ENCODE data around the gene SHANK2.

SHANK2 gene

DNA sequence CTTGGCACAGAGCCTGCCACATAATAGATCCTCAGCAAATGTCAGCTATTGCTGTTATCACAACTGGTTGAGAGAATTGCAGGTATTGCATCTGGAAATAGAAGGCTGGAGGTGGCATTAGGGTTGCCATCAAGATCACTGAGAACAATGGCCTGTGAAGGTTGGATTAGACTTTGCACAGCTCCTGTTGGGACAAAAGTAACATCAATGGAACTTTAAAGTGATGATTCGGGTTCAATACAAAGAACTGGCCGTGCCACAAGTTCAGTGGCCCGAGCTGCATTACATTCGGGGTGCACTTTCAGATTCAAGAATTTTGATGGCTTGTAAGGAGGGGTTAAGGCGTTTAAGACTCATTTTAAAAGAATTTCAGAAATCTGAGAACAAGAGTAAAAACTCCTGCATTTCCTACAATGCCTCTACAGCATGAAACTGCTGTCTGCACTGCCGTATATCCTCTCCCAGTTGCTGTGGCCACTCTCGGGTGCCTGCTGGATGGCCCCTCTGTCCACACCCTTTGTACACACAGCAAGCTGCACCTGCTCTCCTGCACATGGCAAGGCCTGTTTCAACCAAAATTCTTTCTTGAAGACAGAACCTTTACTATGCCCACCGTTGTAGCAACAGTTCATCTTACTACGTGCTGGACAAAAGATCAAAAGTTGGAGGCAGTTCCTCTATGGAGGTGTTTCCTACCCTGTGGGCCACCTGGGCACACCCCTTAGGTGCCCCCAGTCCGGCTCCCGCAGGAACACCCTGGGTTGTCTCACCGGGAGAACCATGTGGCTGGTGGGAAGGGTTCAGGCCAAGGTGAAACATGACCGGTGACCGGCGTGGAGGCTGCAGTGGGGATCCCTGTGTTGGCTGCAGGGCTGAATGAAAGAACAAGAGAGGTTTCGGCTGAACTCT is 17.5 kb upstream of the SHANK2 start:
- peak; percentile 22 for DNase-seq (ENCODE audit: low spot score)

DNA sequence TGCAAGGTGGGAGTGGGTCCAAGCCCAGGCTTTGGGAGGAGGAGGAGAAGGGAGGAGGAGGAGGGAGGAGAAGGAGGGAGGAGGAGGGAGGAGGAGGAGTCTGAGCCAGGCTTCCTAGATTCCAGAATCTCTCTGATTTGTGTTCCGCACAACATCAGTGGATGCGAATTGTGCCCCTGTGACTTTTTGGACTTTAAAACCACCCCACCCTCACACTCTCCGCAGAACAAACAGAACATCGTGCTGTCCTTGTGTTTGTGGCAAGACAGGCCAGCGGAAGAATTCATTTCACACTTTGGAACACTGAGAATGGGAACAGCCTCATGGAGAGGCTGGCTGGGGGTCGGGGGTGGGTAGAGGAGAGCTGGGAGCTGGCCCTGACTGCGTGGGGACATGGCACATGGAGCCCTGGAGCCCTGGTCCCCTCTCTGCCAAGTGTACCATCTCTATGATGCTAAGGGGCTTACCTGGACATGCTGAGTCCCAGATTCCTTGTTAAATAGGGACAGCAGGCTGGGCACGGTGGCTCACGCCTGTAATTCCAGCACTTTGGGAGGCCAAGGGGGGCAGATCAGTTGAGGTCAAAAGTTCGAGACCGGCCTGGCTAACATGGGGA is 16.4 kb upstream of the SHANK2 start:
- DNase-seq (ENCODE audit: low spot score) = peak; percentile 36

DNA sequence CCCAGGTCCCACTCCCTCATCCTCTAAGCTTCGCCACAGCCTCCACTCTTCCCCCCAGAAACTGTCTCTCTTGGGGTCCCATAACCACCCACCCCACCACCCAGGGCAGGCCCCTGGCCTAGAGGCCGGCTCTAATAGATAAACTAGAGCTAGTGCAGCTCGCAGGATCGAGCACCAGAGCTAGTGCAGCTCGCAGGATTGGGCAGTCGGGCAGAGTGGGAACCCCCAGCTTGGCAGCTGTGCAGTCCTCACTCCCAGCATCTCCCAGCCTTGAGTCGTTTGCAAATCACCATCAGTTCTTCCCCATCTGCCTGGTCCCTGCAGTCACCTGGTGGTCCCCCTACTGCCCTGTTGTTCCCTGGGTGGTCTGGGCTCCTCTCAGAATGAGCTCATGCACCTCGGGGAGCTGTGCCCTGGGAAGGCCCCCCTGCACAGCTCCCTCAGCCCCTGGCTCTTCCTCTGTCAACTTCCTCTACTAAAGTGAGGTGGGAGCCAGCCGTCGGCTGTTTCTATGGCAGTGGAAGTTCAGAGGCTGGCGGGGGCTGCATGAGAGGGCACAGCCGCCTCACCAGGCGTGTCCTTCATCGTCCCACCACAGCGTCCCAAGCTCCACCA is 15.5 kb upstream of the SHANK2 start:
- DNase-seq (ENCODE audit: low spot score) = no peak

DNA sequence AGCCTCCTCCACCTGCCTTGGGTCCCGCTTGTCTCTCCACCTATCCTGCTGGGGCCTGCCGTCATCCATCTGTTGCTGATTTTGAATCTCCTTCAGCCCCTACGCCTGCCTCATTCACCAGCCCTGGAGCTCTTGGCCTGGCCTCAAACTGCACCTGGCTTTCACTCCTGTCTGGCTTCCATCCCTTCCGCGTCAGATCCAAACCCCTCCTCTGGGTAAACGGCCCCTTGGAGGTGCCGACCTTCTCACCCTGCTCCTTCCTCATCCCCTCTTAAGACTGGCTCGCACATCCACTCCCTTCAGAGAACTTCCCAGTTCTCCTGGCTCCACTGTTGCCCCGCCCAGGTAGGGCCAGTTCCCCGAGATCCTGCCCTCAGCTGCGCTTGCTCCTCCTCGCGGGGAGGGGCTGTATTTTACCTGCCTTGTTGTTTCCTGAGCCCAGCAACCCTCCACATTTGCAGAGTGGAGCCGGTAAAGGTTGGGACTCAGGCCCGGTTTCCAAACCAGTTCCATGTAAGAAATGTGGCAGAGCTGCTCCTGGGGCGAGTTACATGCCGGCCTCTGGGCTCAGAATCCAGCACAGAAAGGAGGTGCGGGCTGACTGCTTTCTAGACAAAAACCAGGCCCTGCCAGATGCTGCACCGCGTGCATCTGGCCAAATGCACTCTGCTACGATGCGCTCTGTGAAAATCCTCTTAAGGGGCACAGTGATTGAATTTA is 13.9 kb upstream of the SHANK2 start:
- no peak for DNase-seq (ENCODE audit: low spot score)

DNA sequence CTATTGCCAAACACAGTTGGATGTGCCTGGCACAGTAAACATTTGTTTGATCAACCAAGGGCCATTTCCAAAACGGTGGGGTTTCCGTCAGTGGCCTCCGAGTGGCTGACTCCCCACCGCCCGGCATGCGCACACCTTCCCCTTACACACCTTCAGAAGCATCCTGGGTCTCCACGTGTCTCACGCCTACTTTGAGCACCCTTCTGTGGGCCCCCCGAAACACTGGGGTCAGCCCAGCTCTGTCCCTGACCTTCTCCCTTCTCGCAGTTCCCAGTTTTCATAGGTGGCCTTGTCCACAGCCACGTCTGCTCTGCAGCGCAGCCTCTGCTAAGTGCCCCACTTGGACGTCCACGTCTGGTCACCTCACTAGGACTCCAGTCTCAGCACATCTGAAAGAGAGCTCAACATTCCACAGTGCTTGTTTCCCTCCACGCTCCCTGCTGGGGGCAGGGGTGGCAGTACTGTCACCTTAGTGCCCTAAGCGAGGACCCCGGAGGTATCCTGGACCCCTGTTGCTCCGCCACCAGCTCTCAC is 13.2 kb upstream of the SHANK2 start:
- no peak for DNase-seq (ENCODE audit: low spot score)

DNA sequence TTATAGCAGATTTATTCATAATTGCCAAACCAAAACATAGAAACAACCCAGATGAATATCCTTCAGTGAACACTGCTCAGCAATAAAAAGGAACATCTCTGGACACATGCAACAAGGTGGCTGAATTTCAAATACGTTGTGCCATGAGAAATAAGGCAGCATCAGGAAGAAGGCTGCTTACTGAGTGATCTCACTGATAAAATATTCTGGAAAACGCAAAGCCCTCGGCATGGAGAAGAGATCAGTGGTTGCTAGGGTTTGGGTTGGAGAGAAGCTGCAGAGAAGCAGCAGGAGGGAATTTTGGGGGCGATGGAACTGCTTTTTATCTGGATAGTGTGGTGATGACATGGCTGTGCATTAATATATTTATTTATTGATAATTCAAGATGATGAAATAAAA is 11.0 kb upstream of the SHANK2 start:
- no peak for DNase-seq (ENCODE audit: low spot score)

DNA sequence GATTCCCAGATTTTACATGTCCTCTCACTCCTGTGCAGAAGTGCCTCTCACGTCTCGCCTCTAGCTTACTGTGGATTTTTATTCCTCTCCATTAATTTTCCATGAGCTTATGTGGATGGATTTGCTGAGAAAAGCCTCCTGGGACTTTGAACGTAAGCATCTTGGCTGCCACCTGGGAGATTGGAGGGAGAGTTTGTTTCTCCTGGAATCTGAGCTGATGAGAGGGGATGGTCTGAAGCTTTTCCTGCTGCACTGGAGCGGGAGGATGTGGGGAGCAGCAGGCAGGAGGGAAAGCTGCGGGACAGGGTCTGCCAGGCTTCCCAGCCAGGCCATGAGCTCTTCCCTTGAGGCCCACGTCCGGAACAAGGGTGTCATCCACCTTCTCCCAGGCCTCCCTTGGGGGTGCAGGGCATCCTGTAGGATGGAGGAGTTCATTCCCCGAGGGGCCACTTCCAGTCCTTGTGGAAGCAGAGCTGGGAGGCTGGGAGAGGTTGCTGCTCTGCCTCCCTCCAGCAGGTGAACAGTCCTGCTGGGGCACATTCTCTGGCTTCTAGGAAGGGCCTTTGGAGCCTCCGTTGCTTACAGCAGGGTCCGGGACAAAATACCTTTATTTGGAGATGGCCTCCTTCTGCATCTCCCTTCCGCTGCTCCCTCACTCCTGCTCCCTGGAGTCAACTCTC is 3.6 kb upstream of the SHANK2 start:
- DNase-seq (ENCODE audit: low spot score) = no peak

DNA sequence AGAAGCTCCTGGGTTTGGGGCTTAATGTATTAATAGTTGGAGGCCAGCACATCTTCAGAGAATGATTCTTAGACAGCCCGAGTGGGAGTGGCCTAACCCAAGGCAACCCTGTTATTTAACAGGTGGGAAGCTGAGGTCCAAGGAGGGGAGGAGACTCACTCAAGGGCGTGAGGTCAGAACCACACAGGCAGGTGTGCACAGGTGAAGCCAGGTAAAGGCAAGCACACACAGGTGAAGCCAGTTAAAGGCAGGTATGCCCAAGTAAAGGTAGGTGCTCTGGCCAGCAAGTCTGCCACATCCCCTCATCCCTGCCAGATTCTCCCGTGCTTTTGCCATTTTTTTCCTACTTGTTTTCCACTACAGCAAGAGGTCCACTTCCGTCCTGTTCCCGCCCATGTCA is 2.9 kb upstream of the SHANK2 start:
- no peak for DNase-seq (ENCODE audit: low spot score)

DNA sequence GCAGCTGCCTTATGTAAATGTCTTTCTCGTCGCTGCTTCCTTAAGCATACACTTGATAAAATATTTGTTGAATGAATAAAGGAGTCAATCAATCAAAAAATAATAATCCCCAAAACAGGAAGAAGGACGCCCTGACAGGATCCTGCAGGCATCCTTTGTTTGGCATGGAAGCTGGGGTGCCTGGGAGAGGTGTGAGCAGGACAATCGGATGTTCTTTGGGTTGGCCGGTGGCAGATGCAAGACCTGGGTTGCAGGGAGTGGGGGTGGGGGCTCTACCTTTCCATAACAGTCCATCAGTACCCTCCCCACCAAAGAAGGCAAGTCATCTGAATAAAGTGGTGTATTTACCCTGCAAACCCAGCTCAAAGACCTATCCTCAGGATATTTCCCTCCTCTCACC is 1.4 kb upstream of the SHANK2 start:
- no peak for DNase-seq (ENCODE audit: low spot score)

DNA sequence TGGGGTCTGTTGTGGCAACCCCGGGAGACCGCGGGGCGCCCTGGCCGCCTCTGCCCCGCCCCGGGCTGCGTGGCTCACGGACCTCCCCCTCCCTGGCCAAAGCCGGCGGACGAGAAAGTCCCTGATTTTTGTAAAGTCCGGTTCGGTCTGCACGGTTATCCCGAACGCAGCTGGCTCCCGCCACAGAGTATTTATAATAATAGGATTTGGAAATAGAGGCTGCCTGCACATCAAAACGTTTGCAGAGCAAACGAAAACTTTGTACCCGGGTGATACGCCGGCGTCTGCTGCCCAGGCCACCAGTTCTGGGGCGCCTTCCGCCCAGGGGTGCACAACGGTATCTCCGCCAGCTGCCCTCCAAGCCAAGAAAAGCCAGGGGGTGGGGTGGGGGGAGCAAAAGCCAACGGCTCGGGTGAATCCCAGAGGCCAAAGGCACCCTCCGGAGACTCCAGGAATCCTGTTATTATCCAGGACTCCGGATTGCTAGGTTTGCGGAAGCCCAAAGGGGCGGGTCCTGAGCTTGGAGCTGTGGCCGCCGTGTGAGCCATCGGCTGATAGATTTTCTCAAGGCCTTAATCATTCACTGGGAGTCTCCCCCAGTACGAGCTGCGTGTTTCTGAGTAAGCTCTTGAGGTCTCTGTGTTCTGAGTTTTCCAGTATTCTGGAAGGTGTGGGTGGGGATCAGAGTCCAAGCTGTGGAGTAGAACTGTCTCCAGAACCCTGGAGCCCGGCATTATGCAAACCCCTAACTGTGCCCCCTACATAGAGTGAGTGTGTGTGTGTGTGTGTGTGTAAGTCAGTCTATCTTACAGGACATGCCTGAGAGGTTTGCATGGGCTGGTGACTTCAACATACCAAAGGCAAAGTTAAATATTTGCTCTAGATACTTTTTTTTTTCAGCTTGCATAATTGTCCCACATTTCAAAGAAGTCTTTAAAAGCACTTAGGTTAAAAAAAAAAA is 673 bp upstream of the SHANK2 start:
- DNase-seq (ENCODE audit: low spot score) = peak; percentile 65

DNA sequence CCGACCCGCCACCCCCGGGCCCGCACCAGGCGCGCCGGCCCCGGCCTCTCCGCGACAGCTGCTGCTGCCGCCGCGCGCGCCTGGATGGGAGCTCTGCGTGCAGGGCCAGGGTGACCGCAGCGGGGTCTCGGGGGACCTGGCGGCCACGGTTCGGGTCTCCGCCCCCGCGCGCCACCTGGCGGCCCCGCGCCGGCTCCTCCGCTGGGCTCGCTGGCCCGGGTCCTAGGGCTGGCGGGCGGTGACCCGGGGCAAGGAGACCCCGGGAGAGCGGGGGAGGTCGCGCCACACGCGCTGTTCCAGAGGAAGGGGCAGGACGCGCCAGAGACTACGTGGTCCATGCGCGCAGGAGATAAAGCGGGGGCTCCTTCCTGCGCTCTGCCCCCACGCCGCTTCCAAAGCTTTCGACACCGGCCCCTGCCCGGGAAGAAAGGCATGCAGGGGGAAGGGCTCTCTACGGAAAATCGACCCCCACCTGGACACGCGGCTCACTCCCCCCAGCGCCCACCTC is 562 bp downstream of the SHANK2 start:
- DNase-seq (ENCODE audit: low spot score) = peak; percentile 63

DNA sequence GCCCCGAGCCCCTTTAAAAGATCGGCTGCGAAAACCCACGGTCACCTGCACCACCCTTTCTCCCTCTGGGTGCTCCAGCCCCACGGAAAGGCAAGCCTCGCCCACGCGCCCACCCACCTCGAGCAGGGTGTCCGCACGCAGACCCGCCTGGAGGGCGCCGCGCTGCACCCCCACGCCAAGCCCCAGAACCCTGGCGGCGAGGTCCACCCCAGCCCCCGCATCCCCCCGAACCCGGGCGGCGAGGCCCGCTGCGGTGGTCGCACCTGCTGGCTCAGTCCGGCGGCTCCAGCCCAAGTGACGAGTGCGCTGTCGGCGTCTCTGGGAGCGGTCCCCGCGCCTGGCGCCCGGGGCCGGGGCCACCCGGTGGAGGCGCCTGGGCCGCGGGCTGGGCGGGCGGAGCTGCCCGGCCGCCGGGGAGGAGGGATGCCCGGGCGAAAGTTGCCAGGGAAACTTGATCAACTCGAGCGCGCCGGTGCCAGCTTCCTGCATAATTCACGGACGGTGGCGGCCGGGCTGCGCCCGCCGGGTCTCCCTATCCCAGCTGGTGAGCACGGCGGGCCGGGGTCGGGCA is 1.1 kb downstream of the SHANK2 start:
- peak; percentile 71 for DNase-seq (ENCODE audit: low spot score)

DNA sequence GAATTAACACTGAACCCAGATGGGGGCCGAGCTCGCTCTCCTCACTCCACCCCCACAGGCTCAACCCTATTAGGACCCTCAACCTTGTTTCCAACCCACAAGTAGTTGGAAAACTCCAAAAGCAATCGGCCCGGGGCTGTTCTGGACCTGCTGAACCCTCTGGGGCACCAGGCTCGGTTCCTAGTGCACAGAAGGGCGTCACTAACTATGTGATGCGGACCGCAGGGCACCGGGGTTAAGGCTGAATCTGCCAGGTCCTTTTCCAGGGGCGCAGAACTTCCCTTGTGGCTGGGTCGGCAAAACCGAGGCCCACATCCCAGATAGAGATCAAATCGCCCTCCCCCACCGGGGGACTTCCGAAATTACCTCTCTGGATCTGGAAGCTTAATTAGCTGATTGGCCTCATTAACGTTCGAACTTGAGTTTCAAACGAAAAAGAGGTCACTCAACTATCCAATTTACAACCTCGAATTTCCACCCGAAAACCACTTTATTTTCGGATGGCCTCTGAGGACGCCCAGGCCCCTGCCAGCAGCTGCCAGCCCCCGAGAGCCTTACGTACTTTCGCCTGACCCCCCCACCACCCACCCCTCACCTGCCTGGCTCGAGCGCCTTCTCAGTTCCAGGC is 1.7 kb downstream of the SHANK2 start:
- no peak for DNase-seq (ENCODE audit: low spot score)

DNA sequence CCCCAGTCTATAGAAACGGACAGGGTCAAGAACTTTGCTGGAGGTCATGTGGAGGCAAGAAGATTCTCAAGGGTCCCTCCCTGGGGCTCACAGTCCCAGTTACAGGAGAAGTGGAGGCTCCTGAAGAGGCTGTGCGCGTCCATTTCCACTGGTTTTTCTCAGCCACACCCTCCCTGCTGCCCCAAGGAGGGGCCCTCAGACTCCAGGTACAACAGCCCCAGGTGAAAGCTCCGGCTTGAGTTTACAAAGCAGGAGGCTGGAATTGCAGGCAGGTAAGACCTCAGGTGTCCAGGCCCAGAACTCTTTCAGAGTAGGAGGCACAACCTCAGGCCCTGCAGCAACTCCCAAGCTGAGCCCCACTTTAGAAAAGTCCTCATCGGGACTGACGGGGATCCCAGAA is 3.1 kb downstream of the SHANK2 start:
- DNase-seq (ENCODE audit: low spot score) = peak; percentile 26

DNA sequence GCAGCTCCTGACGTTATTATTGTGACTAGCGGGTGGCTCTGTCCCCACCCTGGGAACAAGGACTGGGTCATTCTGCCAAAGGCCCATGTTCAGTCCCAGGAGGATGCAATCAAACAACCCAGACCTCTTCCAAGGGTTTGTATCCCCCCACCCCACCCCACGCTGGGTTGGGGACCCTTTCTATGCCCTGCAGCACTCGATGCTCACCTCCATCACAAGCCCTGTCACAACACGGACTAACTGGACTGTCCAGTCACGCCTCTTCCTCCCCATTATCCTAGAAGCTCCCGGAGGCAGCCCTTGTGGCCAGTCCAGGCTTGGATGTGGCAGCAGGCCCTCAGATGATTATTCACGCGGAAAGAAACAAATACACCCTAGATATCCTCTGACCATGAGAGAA is 3.7 kb downstream of the SHANK2 start:
- no peak for DNase-seq (ENCODE audit: low spot score)

DNA sequence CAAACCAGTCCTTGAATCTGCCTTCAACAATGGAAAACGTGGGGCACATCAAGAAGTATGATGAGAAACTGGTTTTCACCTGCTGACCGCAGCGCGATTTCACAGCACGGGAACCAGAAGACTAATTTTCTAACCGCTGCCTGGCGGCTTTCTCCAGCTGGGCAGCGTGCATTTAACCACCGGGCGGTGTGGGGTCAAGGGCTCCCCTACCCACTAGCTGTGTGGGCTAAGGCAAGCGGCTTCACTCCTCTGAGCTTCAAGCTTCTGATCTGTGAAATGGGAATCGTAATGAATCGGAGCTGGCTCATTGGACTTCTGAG is 4.2 kb downstream of the SHANK2 start:
- no peak for DNase-seq (ENCODE audit: low spot score)

DNA sequence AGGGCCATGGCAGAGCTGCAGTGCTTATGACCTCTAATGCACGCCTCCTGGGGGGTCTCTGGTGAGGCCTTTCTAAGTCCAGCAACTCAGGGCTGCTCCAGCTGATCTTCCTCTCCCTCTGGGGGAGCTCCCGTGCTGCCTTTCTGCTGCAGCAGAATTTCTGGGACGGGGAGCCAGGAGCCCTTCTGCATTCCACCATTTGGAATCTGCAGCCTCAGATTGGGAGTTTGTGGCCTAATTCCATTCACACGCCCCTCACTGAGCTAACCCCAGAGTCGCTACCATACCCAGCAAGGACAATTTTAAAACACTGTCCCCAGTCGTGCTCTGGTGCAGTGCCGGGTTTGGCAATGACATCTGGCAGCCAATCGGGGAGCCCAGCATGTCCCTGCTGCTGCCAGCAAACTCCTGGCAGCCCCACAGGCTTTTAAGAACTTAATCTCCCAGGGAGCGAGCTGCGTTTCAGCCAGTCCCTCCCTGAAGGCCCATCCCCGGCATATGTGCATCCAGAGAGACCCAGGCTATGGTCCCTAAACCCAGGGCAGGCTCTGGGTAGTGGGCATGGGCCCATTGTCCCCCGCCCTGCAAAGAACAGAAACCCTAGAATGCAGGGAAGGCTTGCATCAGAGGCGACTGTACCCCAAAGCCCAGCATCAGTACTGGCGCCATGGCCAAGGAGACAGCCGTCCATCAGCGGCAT is 4.7 kb downstream of the SHANK2 start:
- DNase-seq (ENCODE audit: low spot score) = no peak

DNA sequence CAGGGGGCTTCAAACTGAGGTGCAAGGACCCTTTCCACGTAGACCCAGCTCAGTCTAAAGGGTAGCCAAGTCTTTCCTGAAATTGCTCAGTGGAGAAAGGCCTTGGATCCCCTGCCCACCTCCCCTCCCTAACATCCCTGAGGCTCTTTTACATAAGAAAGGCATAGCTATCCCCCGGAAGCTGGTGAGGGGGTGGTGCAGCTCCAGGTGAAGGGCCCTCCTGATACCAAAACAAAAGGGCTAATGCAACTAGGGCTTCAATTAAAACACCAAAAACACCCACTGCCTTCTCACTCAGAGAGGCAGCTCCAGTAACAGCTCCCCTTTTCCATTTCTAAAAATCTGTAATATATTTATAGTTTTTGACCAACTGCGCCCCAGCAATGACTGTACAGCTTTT is 5.8 kb downstream of the SHANK2 start:
- DNase-seq (ENCODE audit: low spot score) = no peak
